Erythroblast (primary cell): ENCODE results near the gene CDC42BPB.

Experiments used
- DNase-seq, 2 experiments: peaks; one replicate each; lab custom pipeline; 2025; lab: John Stamatoyannopoulos, UW
- GATA1 ChIP-seq: IDR thresholded peaks from 2 replicates; pipeline ENCODE4 v1.6.1; 2011; ENCODE audit warnings: low read depth, mild to moderate bottlenecking, control low read depth, low read length, moderate library complexity
- POLR2A ChIP-seq: IDR thresholded peaks from 2 replicates; pipeline ENCODE4 v1.6.1; 2011; ENCODE audit warnings: mild to moderate bottlenecking, low read length

The CDC42BPB gene

GRCh38 chr14:102920273-102920997 is 136.9 kb downstream of the CDC42BPB start:
- TF ChIP-seq POLR2A (no peak), GATA1 (no peak)
- no peak for DNase-seq

- DNase-seq: no peak
- TF ChIP-seq GATA1: no peak
- no peak for TF ChIP-seq POLR2A
Observed at GRCh38 chr14:102918438-102918837, 138.9 kb downstream of the CDC42BPB start.

GRCh38 chr14:102917469-102918211 is 139.7 kb downstream of the CDC42BPB start:
- TF ChIP-seq GATA1: no peak
- TF ChIP-seq POLR2A: no peak
- DNase-seq: peak; percentile 28 to 59

- no peak for DNase-seq
- TF ChIP-seq GATA1: no peak
- no peak for TF ChIP-seq POLR2A
Observed at GRCh38 chr14:102917056-102917385, 140.3 kb downstream of the CDC42BPB start.

- no peak for DNase-seq
- TF ChIP-seq POLR2A (no peak), GATA1 (no peak)
Observed at GRCh38 chr14:102916347-102917055, 140.8 kb downstream of the CDC42BPB start.

- DNase-seq: no peak
- no peak for TF ChIP-seq GATA1
- TF ChIP-seq POLR2A: no peak
Observed at GRCh38 chr14:102915292-102916110, 141.8 kb downstream of the CDC42BPB start.

- TF ChIP-seq GATA1: no peak
- DNase-seq: no peak
Observed at GRCh38 chr14:102914474-102915291, 142.7 kb downstream of the CDC42BPB start.

- DNase-seq: no peak
- TF ChIP-seq POLR2A (no peak), GATA1 (no peak)
Observed at GRCh38 chr14:102913341-102914211, 143.8 kb downstream of the CDC42BPB start.

GRCh38 chr14:102911991-102912761 is 145.2 kb downstream of the CDC42BPB start:
- DNase-seq: no peak
- no peak for TF ChIP-seq POLR2A
- no peak for TF ChIP-seq GATA1

- DNase-seq: no peak
- no peak for TF ChIP-seq GATA1
- TF ChIP-seq POLR2A: no peak
Observed at GRCh38 chr14:102911541-102911951, 145.8 kb downstream of the CDC42BPB start.

GRCh38 chr14:102910442-102910841 is 146.9 kb downstream of the CDC42BPB start:
- no peak for DNase-seq
- TF ChIP-seq GATA1 (no peak), POLR2A (no peak)
